NCI-H1930 (cell line): ENCODE measurements around the gene UBR7.

Experiments used
- DNase-seq, 2 experiments: peaks; one replicate each; lab custom pipeline; 2025; lab: John Stamatoyannopoulos, UW

Gene UBR7

GRCh38 chr14:93249128-93249831 is 42.2 kb downstream of the UBR7 start:
- DNase-seq: no peak

GRCh38 chr14:93262446-93262845 is 55.4 kb downstream of the UBR7 start:
- no peak for DNase-seq

GRCh38 chr14:93263416-93263815 is 56.4 kb downstream of the UBR7 start:
- no peak for DNase-seq

- DNase-seq: no peak
Measured at GRCh38 chr14:93266127-93266526, 59.1 kb downstream of the UBR7 start.

GRCh38 chr14:93267149-93267711 is 60.2 kb downstream of the UBR7 start:
- no peak for DNase-seq

GRCh38 chr14:93268406-93268805 is 61.4 kb downstream of the UBR7 start:
- no peak for DNase-seq

GRCh38 chr14:93269341-93270068 is 62.4 kb downstream of the UBR7 start:
- no peak for DNase-seq

GRCh38 chr14:93271111-93271510 is 64.1 kb downstream of the UBR7 start:
- no peak for DNase-seq

GRCh38 chr14:93274055-93274806 is 67.2 kb downstream of the UBR7 start:
- no peak for DNase-seq

- DNase-seq: no peak
Measured at GRCh38 chr14:93276031-93276716, 69.1 kb downstream of the UBR7 start.
